Tibial nerve (tissue), 4 donors: ENCODE data around the gene C16orf74. TPM values are rescaled to one million over a fixed set of nuclear protein-coding genes. Genes with fewer than 3 reads are reported as not detected.

Experiments used
- DNase-seq, 2 donors: peaks; one replicate each; pipeline ENCODE4 v3.0.0-alpha.2; 2019; ENCODE audit warnings: low spot score in 2 of 2
- H3K27ac ChIP-seq, 4 donors: fragments of 200-600 bp; sonication (generic) in 3 of 4; one replicate each; pipeline ENCODE4 v1.5.1; 2017 to 2019; ENCODE audit warnings: mild to moderate bottlenecking in 1 of 4
- H3K27me3 ChIP-seq, 2 donors: fragments of 200-600 bp; sonication (generic) in 1 of 2; one replicate each; pipeline versions ENCODE4 v1.5.1 to v1.6.0; 2017 to 2019
- H3K36me3 ChIP-seq, 3 donors: fragments of 200-600 bp; sonication (generic); one replicate each; pipeline ENCODE4 v1.5.1; 2018 to 2019
- H3K4me1 ChIP-seq, 4 donors: fragments of 200-600 bp; sonication (generic) in 3 of 4; one replicate each; pipeline ENCODE4 v1.5.1; 2017 to 2019
- H3K4me3 ChIP-seq, 4 donors: fragments of 200-600 bp; sonication (generic) in 3 of 4; one replicate each; pipeline ENCODE4 v1.5.1; 2017 to 2019; ENCODE audit warnings: mild to moderate bottlenecking in 1 of 4, moderate library complexity in 1 of 4
- H3K9me3 ChIP-seq, 4 donors: fragments of 200-600 bp; sonication (generic) in 3 of 4; one replicate each; pipeline ENCODE4 v1.5.1; 2017 to 2019
- CTCF ChIP-seq, 5 experiments: fragments of 200-600 bp in 3 of 5; fragments of 450-650 bp in 2 of 5; sonication (generic) in 3 of 5; IDR thresholded peaks; one replicate each; pipeline ENCODE4 v1.5.1; 2016 to 2019; ENCODE audit warnings: antibody characterized with exemption in 5 of 5, mild to moderate bottlenecking in 3 of 5, moderate library complexity in 2 of 5
- EP300 ChIP-seq, 2 donors: sonication (generic); formaldehyde crosslinking; IDR thresholded peaks; one replicate each; pipeline ENCODE4 v1.6.1; 2017; ENCODE audit warnings: antibody characterized with exemption in 2 of 2, mild to moderate bottlenecking in 1 of 2
- POLR2A ChIP-seq, 2 donors: fragments of 450-650 bp; IDR thresholded peaks; one replicate each; pipeline ENCODE4 v1.6.1; 2017; ENCODE audit warnings: antibody characterized with exemption in 2 of 2, mild to moderate bottlenecking in 2 of 2, moderate library complexity in 2 of 2
- WGBS, 2 donors: methylation state at CpG; one replicate each; pipeline ENCODE4 v1.1.5; 2018; 5-methylcytosine and 5-hydroxymethylcytosine counted together
- total RNA-seq, 4 donors: library from RNA; depleted of rRNA; stranded (reverse); fragments of >200 nt; gene quantifications; one replicate each; pipeline ENCODE4 v1.1.0, GENCODE V29; 2016

The C16orf74 gene
- total RNA-seq, 4 donors from 2014 or later, result 1.5 to 2.5 TPM; not detected in 2

- Histone ChIP-seq H3K27ac (no peak overlapping the region), H3K9me3 (no peaks in the 10 kb centered on the region), H3K27me3 (no peaks in the 10 kb centered on the region), H3K4me1 (no peaks in the 10 kb centered on the region), H3K4me3 (no peak overlapping the region), H3K36me3 (no peaks in the 10 kb centered on the region)
- no peak for DNase-seq
- WGBS, 2 donors, result 65 to 73% methylated on average over 16 of the region's 16 CpGs
- TF ChIP-seq CTCF (IDR thresholded peaks at IDR 0.05) (no peak), POLR2A (IDR thresholded peaks at IDR 0.05) (no peak), EP300 (IDR thresholded peaks at IDR 0.05) (no peak)
Observed at GRCh38 chr16:85729452-85730185, 21.3 kb downstream of the C16orf74 start.

- no peaks in the 10 kb centered on the region for H3K4me1 ChIP-seq
- no peaks in the 10 kb centered on the region for H3K27me3 ChIP-seq
- WGBS, 2 donors, result 71 to 90% methylated on average over 2 to 6 of the region's 7 CpGs
- no peaks in the 10 kb centered on the region for H3K36me3 ChIP-seq
- TF ChIP-seq POLR2A (IDR thresholded peaks at IDR 0.05) (no peak), CTCF (IDR thresholded peaks at IDR 0.05) (no peak), EP300 (IDR thresholded peaks at IDR 0.05) (no peak)
- DNase-seq, result no peak
- no peak overlapping the region for H3K27ac ChIP-seq
- no peak overlapping the region for H3K4me3 ChIP-seq
- H3K9me3 ChIP-seq, result no peaks in the 10 kb centered on the region
Observed at GRCh38 chr16:85728879-85729278, 22.0 kb downstream of the C16orf74 start.

- Histone ChIP-seq H3K36me3 (no peaks in the 10 kb centered on the region), H3K4me1 (no peaks in the 10 kb centered on the region), H3K27me3 (no peaks in the 10 kb centered on the region), H3K9me3 (no peaks in the 10 kb centered on the region), H3K4me3 (no peak overlapping the region), H3K27ac (no peak overlapping the region)
- no peak for TF ChIP-seq POLR2A (IDR thresholded peaks at IDR 0.05)
- TF ChIP-seq CTCF (IDR thresholded peaks at IDR 0.05), result no peak
- no peak for TF ChIP-seq EP300 (IDR thresholded peaks at IDR 0.05)
- 74 to 77% methylated on average over 9 to 12 of the region's 12 CpGs for whole genome bisulfite sequencing, 2 donors
- no peak for DNase-seq
Observed at GRCh38 chr16:85724936-85725335, 26.0 kb downstream of the C16orf74 start.

- H3K4me3 ChIP-seq, result no peak overlapping the region
- WGBS, 2 donors, result 79 to 85% methylated on average over 16 to 19 of the region's 20 CpGs
- no peaks in the 10 kb centered on the region for H3K27me3 ChIP-seq
- no peaks in the 10 kb centered on the region for H3K36me3 ChIP-seq
- no peaks in the 10 kb centered on the region for H3K9me3 ChIP-seq
- no peak for DNase-seq
- H3K27ac ChIP-seq, result no peak overlapping the region
- TF ChIP-seq CTCF (IDR thresholded peaks at IDR 0.05) (no peak), EP300 (IDR thresholded peaks at IDR 0.05) (no peak), POLR2A (IDR thresholded peaks at IDR 0.05) (no peak)
- H3K4me1 ChIP-seq, result no peaks in the 10 kb centered on the region
Observed at GRCh38 chr16:85724126-85724879, 26.6 kb downstream of the C16orf74 start.
